ENCODE measurements around the gene RP9. TPM values are rescaled to one million over a fixed set of nuclear protein-coding genes. Genes with fewer than 3 reads are reported as not detected.

The RP9 gene
- total RNA-seq, 1 donor from 2014 or later = 29.6 TPM

GRCh38 chr7:33087356-33087755 is 21.8 kb downstream of the RP9 start:
- CTCF ChIA-PET = no interaction called here
- POLR2A ChIA-PET = no interaction called here
- DNase-seq (no peak), ATAC-seq (ENCODE audit: low read depth) (no peak)
- H3K4me1 Mint-ChIP-seq = peaks cover 9% of the 10 kb centered on the region
- H3K9me3 Mint-ChIP-seq = peaks cover 3% of the 10 kb centered on the region
- intact Hi-C loops (cut with micrococcal nuclease) = no loop called here
- no peak for TF ChIP-seq CTCF (IDR thresholded peaks at IDR 0.05)
- no peak overlapping the region for H3K4me3 Mint-ChIP-seq
- H3K36me3 Mint-ChIP-seq (ENCODE audit: low read depth) = peaks cover 4% of the 10 kb centered on the region
- H3K27me3 Mint-ChIP-seq = no peaks in the 10 kb centered on the region
- no peak overlapping the region for H3K27ac Mint-ChIP-seq

- Mint-ChIP-seq H3K9me3 (no peaks in the 10 kb centered on the region), H3K4me3 (no peak overlapping the region), H3K36me3 (ENCODE audit: low read depth) (no peaks in the 10 kb centered on the region), H3K27me3 (peaks cover 5% of the 10 kb centered on the region), H3K27ac (no peak overlapping the region), H3K4me1 (peaks cover 11% of the 10 kb centered on the region)
- ATAC-seq (ENCODE audit: low read depth) (no peak), DNase-seq (no peak)
- intact Hi-C loops (cut with micrococcal nuclease) = no loop called here
- TF ChIP-seq CTCF (IDR thresholded peaks at IDR 0.05) = no peak
- POLR2A ChIA-PET = no interaction called here
- CTCF ChIA-PET = no interaction called here
These were observed 29.2 kb downstream of the RP9 start for GRCh38 chr7:33079763-33080690.

- H3K4me3 Mint-ChIP-seq = no peak overlapping the region
- peaks cover 5% of the 10 kb centered on the region for H3K27me3 Mint-ChIP-seq
- H3K9me3 Mint-ChIP-seq = no peaks in the 10 kb centered on the region
- no peak for TF ChIP-seq CTCF (IDR thresholded peaks at IDR 0.05)
- H3K4me1 Mint-ChIP-seq = peaks cover 11% of the 10 kb centered on the region
- no peak for DNase-seq
- no peak overlapping the region for H3K27ac Mint-ChIP-seq
- ChIA-PET POLR2A (interaction anchor here (0.6 kb wide), 1 partner anchor 39 kb away, joined by 5 read pairs; no protein-coding TSS in a partner anchor), CTCF (no interaction called here)
- no peak for ATAC-seq (ENCODE audit: low read depth)
- intact Hi-C loops (cut with micrococcal nuclease) = no loop called here
- no peaks in the 10 kb centered on the region for H3K36me3 Mint-ChIP-seq (ENCODE audit: low read depth)
These were observed 30.1 kb downstream of the RP9 start for GRCh38 chr7:33079096-33079495.

- H3K27ac Mint-ChIP-seq = no peak overlapping the region
- no peak for DNase-seq
- intact Hi-C loops (cut with micrococcal nuclease) = no loop called here
- peaks cover 2% of the 10 kb centered on the region for H3K9me3 Mint-ChIP-seq
- peaks cover 19% of the 10 kb centered on the region for H3K27me3 Mint-ChIP-seq
- H3K4me3 Mint-ChIP-seq = no peak overlapping the region
- POLR2A ChIA-PET = no interaction called here
- no peak for TF ChIP-seq CTCF (IDR thresholded peaks at IDR 0.05)
- CTCF ChIA-PET = no interaction called here
- ATAC-seq (ENCODE audit: low read depth) = no peak
- H3K4me1 Mint-ChIP-seq = peaks cover 11% of the 10 kb centered on the region
- H3K36me3 Mint-ChIP-seq (ENCODE audit: low read depth) = peaks cover 2% of the 10 kb centered on the region
These were observed 32.5 kb downstream of the RP9 start for GRCh38 chr7:33076737-33077136.

- ChIA-PET CTCF (no interaction called here), POLR2A (interaction anchor here (0.6 to 1.0 kb wide), 3 partner anchors 12 to 445 kb away, joined by 4 read pairs; no protein-coding TSS in a partner anchor)
- ATAC-seq (ENCODE audit: low read depth) (no peak), DNase-seq (no peak)
- Mint-ChIP-seq H3K36me3 (ENCODE audit: low read depth) (peaks cover 3% of the 10 kb centered on the region), H3K27me3 (peaks cover 20% of the 10 kb centered on the region), H3K4me3 (no peak overlapping the region), H3K4me1 (peaks cover 11% of the 10 kb centered on the region), H3K27ac (no peak overlapping the region), H3K9me3 (peaks cover 8% of the 10 kb centered on the region)
- intact Hi-C loops (cut with micrococcal nuclease) = no loop called here
- TF ChIP-seq CTCF (IDR thresholded peaks at IDR 0.05) = no peak
These were observed 33.2 kb downstream of the RP9 start for GRCh38 chr7:33075818-33076518.

All from activated B cell treated with CpG ODN at 0.5 μM for 24 hours (primary cell).